GM19397 (cell line): Measurements from ENCODE around the gene SLC44A4.
"Not testable (repeated sequence)": the region's sequence is repeated elsewhere in the genome, so short reads cannot be mapped to it uniquely, and the experiment has no call there.

ENCODE experiments used
- ATAC-seq: cut with Tn5 transposase; IDR thresholded peaks from one replicate; pipeline ENCODE4 v1.9.1; 2021; ENCODE audit warnings: mild to moderate bottlenecking, moderate library complexity; ENCODE audit not compliant: unreplicated experiment

Gene SLC44A4

DNA sequence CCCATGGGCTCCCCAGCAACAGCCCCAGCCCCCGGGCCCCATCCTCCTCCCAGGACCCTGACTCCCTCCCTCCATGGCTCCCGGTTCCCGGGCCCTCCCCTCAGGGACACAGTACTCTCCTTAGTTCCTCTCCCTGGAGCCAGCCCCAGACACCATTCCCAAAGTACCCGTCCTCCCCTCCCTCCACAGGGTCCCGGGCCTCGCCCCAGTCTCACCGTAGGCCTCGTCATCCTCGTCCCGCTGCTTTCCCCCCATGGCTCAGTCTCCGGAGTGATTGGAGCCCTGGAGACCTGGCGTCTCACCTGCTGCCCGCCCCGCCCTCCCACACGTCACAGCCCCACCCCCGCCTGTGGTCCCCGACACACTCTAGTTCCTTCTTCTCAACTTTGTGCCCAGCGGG lies at the start of gene SLC44A4:
TSS of gene SLC44A4 (minus strand) at position 272 of the 400 bp plus-strand sequence. CDS start at position 255, 17 bp downstream.
- ATAC-seq, result no peak

DNA sequence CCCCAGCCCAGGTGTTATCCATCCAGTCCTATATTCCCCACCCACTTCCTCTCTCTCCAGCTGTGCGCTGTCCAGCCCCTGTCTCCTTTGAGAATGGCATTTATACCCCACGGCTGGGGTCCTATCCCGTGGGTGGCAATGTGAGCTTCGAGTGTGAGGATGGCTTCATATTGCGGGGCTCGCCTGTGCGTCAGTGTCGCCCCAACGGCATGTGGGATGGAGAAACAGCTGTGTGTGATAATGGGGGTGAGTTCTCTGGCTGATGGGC lies 49.8 kb upstream of the SLC44A4 start:
- ATAC-seq, result no peak

DNA sequence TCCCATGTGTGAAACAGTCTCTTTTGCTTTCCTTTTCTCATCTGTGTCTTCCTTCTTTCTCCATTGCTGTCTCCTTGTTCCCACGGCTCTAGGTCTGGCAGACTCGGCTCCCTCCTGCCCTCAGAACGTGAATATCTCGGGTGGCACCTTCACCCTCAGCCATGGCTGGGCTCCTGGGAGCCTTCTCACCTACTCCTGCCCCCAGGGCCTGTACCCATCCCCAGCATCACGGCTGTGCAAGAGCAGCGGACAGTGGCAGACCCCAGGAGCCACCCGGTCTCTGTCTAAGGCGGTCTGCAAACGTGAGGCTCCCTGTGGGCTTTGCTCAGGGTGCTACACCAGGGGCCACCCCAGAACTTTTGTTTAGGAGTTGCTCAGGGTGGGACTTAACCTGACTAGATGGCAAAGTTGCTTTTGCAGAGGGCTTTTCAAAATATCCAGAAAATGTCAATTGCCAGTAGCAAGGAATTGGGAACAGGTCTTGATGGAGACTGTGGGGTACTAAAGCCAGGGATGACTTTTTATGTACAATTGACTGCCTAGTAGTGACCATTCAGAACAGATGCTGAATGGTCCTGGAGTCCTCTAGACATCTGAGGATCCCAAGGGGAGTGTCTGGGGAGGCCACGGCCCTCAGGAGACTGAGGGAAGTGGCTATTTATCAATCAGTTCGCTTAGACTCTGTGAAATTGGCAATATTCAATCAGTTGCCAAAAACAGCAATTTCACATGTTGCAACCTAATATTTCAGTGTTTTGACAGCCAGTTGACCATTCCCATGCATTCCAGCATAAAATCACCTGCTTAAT lies 49.3 kb upstream of the SLC44A4 start:
- no peak for ATAC-seq

DNA sequence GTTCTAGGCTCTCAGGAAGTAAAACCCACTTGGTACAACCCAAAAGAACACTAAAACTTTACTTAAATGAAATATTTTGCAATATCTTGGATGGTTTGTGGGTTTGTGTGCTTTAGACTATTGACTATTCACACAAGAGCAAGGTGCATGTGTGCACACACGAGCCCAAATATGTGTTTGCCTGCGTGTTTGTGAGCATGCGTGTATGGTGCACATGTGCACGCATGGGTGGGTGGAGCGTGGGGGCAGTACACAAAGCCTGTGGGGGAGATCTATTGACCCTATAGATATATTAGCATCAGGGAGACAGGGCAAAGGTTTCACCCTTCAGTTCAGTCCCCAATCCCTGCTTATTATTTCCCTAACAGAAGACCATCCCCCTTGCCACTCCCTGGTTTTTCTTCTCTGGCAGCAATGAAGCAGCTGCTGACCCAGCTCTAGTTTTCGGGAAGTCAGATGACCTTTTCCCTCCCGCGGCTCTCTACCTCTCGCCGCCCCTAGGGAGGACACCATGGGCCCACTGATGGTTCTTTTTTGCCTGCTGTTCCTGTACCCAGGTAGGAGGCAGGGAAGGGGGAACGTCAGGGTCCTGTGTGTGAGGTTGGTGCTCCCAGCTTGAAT lies 48.6 kb upstream of the SLC44A4 start, which contains the start of gene C2:
TSS of gene C2 (plus strand) at position 476 of the 621 bp plus-strand sequence. CDS start at position 512, 36 bp downstream.
- no peak for ATAC-seq

DNA sequence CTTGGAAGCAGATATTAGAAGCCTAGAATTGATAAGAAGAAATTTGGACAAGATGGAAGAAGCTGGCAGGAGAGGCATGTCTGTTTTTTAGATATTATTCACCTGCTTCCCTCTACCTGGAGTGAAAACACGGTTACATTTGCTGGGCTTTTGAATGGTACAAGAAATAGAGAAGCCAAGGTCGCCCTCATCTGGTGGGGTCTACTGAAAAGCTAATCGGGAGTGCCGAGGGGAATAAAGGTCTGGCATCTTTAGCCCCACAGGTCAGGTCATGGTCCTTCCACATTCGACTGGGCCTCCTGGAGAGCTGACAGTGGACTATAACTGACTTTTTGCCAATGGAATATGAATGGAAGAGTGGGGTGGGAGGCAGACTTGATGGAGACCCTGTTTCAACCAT lies 44.1 kb upstream of the SLC44A4 start:
- no peak for ATAC-seq

DNA sequence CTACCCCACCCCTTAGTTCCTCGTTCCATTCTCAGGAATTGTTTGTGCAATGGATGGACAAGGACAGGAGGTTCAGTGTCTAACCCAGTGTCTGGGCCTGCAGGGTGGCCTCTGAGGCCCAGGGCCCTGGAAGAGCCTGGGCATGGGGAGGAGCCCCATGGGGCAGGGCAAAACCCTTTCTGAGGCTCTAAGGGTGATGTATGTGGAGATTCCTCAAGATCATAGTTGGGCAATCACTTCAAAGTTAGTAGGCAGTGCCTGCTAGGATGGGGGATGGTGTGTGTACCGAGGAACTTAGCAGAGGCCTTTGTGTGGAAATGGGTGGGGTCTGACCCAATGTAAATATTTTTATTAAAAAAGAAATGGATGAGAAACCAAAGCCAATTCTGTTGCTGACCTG lies 42.0 kb upstream of the SLC44A4 start:
- no peak for ATAC-seq

DNA sequence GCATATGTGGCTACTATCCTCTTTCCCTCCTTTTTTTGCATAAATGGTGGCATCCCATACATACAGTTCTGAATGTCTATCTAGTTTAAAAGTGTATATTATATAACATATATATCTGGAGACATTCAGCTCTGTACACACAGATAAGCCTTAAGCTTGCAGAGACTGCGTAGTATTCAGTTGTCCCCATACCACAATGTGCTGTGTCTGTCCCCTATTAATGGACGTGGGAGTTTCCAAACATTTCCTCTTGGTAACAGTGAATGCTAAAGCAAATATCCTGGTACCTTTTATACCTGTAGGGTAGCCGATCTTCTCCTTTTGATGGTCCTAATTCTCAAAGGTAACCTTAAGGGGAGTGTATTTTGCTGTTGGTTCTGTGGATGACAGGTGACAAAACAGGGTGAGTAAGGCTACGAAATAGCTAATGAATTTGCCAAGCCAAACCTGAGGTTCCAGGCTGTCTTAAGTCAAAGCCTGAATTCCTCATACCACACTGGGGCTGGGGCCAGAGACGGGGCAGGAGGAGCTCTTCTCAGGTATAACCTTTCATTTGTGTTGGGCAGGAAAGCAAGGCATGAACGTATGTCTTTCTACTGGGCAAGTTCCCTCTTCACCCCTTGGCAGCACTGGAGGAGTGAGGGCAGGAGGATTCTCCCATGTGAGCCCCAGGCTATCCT lies 41.0 kb upstream of the SLC44A4 start:
- no peak for ATAC-seq

DNA sequence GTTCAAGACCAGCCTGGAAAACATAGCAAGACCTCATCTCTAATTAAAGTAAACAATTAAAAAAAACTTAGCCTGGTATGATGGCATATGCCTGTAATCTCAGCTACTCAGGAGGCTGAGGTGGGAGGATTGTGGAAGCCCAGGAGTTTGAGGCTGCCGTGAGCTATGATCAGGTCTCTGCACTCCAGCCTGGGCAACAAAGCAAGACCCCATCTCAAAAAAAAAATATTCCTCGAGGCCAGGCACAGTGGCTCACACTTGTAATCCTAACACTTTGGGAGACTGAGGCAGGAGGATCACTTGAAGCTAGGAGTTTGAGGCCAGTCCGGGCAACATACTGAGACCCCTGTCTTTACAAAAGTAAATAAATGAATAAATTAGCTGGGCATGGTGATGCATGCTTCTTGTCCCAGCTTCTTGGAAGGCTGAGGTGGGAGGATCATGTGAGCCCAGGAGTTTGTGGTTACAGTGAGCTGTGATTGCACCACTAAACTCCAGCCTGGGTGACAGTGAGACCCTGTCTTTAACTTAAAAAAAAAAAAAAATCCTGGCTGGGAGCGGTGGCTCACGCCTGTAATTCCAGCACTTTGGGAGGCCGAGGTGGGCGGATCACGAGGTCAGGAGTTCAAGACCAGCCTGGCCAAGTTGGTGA lies 39.4 kb upstream of the SLC44A4 start:
- ATAC-seq, result no peak

DNA sequence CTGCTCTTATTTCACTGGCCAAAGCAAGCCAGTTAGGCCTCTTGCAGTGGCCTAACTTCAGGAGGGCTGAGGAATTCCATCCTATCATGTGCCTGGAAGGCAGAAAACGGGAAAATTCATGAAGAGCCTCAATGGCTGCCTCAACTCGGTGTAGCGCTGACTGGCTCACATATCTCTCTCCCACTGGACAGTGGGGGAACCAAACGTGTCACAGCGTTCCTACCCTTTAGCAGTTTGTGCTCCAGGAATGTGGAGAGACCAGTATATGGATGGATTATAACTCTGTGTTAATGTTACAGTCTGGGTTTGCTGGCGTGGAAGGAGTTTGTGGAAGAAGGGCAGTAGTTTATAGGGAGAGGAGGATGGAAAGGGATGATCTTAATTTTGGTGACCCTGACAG lies 37.0 kb upstream of the SLC44A4 start:
- ATAC-seq, result no peak

DNA sequence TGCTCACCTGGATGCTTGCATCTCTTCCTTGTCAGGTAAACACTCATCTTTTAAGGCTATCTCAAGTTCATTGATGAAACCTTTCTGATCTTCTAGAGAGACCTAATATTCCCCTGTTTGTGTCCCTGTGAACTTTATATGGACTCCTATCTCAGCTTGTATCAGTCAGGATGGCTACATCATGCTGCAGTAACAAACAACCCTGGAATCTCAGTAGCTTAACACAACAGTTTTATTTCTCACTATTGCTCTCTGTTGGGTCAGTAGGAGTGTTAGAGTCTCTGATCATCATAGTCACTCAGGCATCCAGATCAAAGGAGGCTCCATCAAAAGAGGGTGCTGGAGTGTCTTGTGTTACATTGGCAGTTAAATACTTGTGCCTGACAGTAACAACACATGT lies 36.6 kb upstream of the SLC44A4 start:
- no peak for ATAC-seq

DNA sequence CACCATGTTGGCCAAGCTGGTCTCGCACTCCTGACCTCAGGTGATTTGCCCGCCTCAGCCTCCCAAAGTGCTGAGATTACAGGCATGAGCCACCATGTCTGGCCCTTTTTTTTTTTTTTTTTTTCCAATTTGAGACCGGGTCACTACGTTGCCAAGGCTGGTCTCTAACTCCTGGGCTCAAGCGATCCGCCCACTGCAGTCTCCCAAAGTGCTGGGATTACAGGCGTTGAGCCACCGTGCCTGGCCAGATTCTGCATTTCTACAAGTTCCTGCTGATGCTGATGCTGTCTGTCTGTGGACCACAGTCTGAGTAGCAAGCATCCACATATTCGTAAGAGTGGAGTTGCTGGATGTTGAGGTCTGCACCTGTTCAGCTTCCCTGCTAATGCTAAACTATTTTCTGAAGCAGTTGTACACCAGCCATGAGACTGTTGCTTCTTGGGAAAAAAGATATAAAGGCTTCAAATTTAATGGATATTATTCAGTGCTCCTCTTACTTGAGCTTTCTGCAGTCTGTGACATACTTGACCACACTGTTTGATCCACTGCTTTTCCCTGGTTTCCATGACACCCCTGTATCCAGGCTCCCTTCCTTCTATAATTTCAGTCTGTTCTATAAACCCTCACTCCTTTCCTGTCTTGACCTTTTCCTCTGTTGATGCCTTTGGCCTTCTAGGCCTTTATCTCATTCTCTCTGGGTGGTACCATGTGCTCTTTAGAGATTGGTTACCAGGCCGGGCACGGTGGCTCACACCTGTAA lies 33.2 kb upstream of the SLC44A4 start:
- no peak for ATAC-seq

DNA sequence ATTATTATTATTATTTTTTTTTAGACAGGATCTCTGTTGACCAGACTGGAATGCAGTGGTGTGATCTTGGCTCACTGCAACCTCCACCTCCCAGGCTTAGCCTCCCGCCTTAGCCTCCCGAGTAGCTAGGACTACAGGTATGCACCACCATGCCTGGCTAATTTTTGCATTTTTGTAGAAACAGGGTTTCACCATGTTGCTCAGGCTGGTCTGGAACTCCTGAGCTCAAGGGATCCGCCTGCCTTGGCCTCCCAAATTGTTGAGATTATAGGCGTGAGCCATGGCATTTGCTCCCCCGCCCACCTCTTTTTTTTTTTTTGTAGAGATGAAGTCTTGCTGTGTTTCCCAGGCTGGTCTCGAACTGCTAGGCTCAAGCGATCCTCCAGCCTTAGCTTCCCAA lies 30.5 kb upstream of the SLC44A4 start:
- not testable (repeated sequence) for ATAC-seq

DNA sequence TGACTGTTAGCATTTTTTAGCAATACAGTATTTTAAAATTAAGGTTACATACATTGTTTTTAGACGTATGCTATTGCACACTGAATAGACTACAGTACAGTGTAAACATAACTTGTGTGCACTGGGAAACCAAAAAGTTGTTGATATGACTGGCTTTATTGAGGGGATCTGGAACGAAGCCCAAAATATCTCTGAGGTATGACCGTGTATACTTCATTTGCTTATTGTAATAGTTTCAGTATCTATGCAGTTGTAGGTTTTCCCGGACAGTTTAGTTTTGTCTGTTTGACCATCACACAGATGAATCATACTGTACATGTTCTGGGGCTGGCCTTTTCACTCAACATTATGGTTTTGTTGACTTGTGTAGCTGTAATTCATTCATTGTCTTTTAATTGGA lies 30.0 kb upstream of the SLC44A4 start:
- no peak for ATAC-seq

DNA sequence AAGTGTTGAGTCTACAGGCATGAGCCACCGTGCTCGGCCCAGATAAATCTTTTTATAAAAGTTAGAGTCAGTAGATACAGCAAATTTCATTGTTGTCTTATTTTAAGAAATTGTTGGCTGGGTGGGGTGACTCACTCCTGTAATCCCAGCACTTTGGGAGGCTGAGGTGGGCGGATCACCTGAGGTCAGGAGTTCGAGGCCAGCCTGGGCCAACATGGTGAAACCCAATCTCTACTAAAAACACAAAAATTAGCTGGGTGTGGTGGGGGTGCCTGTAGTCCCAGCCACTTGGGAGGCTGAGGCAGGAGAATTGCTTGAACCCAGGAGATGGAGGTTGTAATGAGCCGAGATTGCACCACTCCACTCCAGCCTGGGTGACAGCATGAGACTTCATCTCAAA lies 29.5 kb upstream of the SLC44A4 start:
- not testable (repeated sequence) for ATAC-seq

DNA sequence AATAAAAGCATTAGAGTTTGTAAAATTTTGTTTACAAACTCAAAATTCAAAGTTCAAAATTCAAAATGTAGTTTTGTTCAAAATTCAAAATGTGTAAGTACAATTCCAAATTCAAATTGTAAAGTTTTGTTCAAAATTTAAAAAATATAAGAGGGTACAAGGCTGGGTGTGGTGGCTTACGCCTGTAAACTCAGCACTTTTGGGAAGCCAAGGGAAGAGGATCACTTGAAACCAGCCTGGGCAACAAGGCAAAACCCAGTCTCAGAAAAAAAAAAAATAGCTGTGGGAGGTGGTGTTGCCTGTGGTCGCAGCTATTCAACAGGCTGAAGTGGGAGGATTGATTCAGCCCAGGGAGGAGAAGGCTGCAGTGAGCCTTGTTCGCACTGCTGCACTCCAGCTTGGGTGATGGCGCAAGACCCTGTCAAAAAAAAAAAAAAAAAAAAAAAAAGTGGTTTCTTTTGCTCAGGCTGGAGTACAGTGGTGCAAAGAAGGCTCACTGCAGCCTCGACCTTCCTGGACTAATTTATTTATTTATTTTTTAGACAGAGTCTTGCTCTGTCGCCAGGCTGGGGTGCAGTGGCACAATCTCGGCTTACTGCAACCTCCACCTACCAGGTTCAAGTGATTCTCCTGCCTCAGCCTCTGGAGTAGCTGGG lies 28.5 kb upstream of the SLC44A4 start:
- ATAC-seq, result no peak

DNA sequence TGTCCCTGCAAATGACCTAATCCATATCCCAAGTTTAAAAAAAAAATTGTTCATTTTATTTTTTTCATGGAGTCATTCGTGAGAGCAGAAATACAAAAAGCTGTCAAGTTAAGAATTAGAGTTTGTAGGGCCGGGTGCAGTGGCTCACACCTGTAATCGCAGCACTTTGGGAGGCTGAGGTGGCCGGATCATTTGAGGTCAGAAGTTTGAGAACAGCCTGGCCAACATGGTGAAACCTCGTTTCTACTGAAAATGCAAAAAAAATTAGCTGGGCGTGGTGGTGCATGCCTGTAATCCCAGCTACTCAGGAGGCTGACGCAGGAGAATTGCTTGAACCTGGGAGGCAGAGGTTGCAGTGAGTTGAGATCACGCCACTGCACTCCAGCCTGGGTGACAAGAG lies 27.9 kb upstream of the SLC44A4 start:
- not testable (repeated sequence) for ATAC-seq

DNA sequence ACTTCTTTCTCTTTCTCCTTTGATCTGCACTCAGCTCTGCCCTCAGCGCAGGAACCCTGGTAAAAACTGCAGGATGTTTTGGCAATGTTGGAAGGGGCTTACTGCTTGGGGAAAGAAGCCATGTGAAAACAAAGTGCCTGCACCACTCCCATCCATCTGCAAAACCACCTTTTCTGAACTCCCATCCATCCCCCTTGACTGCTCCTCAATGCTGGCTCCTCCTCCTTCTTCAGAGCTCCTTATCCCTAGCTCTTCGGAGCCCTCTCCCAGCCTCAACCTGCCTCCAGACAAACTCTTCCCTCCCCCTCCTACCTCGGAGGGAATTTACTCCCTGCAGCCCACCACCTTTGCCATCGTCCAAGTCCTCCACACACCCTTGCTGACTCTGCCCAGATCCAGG lies 27.3 kb upstream of the SLC44A4 start:
- ATAC-seq, result no peak

DNA sequence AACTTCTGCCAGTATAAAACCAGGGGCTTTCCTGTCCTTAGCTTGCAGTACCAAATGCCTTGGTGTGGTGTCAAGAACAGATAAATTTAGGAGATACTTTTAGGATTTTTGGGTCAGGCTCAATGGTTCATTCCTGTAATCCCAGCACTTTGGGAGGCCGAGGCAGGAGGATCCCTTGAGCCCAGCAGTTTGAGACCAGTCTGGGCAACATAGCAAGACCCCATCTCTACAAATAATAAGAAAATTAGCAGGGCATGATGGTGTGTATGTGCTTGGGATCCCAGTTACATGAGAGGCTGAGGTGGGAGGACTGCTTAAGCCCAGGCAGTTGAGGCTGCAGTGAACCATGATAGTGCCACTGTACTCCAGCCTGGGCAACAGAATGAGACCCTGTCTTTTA lies 26.2 kb upstream of the SLC44A4 start:
- no peak for ATAC-seq

DNA sequence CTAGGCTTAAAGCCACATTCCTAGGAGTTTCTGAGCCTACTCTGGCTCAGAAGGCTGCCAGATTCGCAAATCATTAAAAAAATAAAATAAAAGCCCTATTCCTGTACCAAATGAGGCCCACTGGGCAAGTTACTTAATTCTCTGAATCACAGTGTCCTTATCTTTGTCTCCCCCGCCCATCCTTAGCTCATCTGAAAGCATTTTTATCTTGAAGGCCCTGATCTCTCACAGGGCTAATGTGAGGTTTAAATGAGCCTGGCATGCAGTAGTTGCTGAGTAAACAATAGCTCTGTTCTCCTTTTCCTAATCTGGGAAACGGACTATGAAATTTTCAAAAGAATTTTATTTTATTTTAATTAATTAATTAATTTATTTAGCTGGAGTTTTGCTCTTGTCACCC lies 25.2 kb upstream of the SLC44A4 start:
- no peak for ATAC-seq

DNA sequence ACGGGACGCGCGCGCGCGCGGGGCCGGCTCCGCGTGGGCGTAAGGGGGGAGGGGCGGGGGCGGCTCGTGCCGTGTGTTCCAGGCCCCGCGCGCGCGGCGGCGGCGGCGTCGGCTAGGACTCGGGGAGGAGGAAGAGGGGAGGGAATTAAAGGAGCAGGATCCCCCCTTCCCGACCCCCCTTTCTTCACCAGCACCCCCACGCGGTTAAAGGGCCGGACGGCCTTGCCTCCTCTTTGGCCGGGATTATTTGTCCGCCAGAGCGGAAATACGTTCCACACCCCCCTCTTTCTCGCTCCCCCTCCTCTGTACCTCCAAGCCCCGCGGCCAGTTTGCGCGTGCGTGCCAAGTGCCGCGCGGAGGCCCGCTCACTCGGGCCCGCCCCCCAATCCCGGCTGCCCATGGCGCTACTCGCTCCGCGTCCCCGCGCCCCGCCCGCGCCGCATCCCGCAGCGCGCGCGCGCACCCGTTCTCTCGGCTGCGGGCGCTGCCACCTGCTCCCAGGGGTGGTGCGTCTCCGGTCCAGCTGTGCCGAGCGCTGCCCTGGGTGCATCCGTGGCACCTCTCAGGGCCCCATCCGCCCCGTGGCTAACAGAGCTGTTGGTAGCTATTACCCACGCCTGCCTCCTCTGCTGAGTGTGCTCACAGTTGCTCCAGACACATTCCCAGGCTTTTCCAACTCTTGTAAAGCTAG lies 23.3 kb upstream of the SLC44A4 start, which contains the start of gene ZBTB12:
TSS of gene ZBTB12 (minus strand) at position 134 of the 691 bp plus-strand sequence. CDS start 781 bp downstream, outside the sequence.
- ATAC-seq, result no peak
